Spleen (tissue), 11 donors: ENCODE measurements around the gene IGSF6. TPM values are rescaled to one million over a fixed set of nuclear protein-coding genes. Genes with fewer than 3 reads are reported as not detected.

Source experiments
- DNase-seq: peaks from one replicate; pipeline ENCODE4 v3.0.0-alpha.2; 2020
- H3K27ac ChIP-seq, 8 donors: fragments of 200-600 bp; sonication (generic) in 7 of 8; 1 replicate in 4 of 8; 2 replicates in 4 of 8; pipeline versions ENCODE4 v1.5.0 to v1.8.0; 2016 to 2021; ENCODE audit warnings: inconsistent platforms in 4 of 8, mild to moderate bottlenecking in 4 of 8, moderate library complexity in 1 of 8
- H3K27me3 ChIP-seq, 7 donors: fragments of 200-600 bp; sonication (generic) in 6 of 7; replicated peaks in 1 of 7; 1 replicate in 4 of 7; 2 replicates in 3 of 7; pipeline versions ENCODE4 v1.5.0 to v1.8.0; 2016 to 2021; ENCODE audit warnings: inconsistent platforms in 3 of 7, mild to moderate bottlenecking in 1 of 7
- H3K36me3 ChIP-seq, 6 donors: fragments of 200-600 bp; sonication (generic) in 5 of 6; 1 replicate in 4 of 6; 2 replicates in 2 of 6; pipeline versions ENCODE4 v1.5.0 to v1.8.0; 2016 to 2021; ENCODE audit warnings: inconsistent platforms in 2 of 6
- H3K4me1 ChIP-seq, 6 donors: fragments of 200-600 bp; sonication (generic) in 5 of 6; 1 replicate in 3 of 6; 2 replicates in 3 of 6; pipeline versions ENCODE4 v1.5.0 to v1.8.0; 2016 to 2021; ENCODE audit warnings: inconsistent platforms in 3 of 6
- H3K4me3 ChIP-seq, 8 donors: fragments of 200-600 bp; sonication (generic) in 7 of 8; 1 replicate in 4 of 8; 2 replicates in 4 of 8; pipeline versions ENCODE4 v1.5.0 to v1.8.0; 2016 to 2021; ENCODE audit warnings: inconsistent platforms in 4 of 8, mild to moderate bottlenecking in 4 of 8, moderate library complexity in 2 of 8
- H3K9me3 ChIP-seq, 8 donors: fragments of 200-600 bp; sonication (generic) in 7 of 8; 1 replicate in 4 of 8; 2 replicates in 4 of 8; pipeline versions ENCODE4 v1.5.0 to v1.8.0; 2016 to 2021; ENCODE audit warnings: inconsistent platforms in 4 of 8
- POLR2A ChIP-seq, 3 donors: fragments of 450-650 bp; IDR thresholded peaks; one replicate each; pipeline ENCODE4 v1.5.1; 2017; ENCODE audit warnings: antibody characterized with exemption in 3 of 3, mild to moderate bottlenecking in 1 of 3
- POLR2AphosphoS5 ChIP-seq, 3 donors: sonication (generic); formaldehyde crosslinking; IDR thresholded peaks; one replicate each; pipeline ENCODE4 v1.5.1; 2017; ENCODE audit warnings: antibody characterized with exemption in 3 of 3
- WGBS, 5 donors: extraction: QIAGEN DNeasy Blood & Tissue Kit in 3 of 5; methylation state at CpG; one replicate each; pipeline versions ENCODE4 v1.1.5 to v1.1.7; 2013 to 2018; 5-methylcytosine and 5-hydroxymethylcytosine counted together
- intact Hi-C: fragments of 100-400 bp; cut with DNase I; formaldehyde crosslinking; loops from one replicate; pipeline ENCODE4 v1.15.0; 2023; ENCODE audit warnings: low total_unique reads
- polyA plus RNA-seq, 3 donors: library from polyadenylated mRNA; stranded (reverse); fragments of 200-250 nt; gene quantifications; one replicate each; pipeline ENCODE4 v1.2.1, GENCODE V29; 2013
- total RNA-seq, 7 donors: library from RNA; depleted of rRNA in 3 of 7; stranded (reverse); fragments of >200 nt in 3 of 7; fragmentation: NEBNext Ultra II Directional in 4 of 7; extraction: Animal tissue kit (Norgen Biotek cat#: 25700) in 4 of 7; gene quantifications; one replicate each; pipeline versions ENCODE4 v1.1.0 to v1.2.1, GENCODE V29; 2016 to 2021
- TF ChIP-seq, protein P1 (sequence below), 11 experiments: fragments of 200-600 bp in 7 of 11; fragments of 450-650 bp in 4 of 11; sonication (generic) in 4 of 11; IDR thresholded peaks in 8 of 11; conservative IDR thresholded peaks in 3 of 11; 1 replicate in 7 of 11; 2 replicates in 4 of 11; pipeline versions ENCODE4 v1.4.0 to v1.8.0; 2016 to 2021; ENCODE audit warnings: antibody characterized with exemption in 11 of 11, inconsistent platforms in 4 of 11, mild to moderate bottlenecking in 1 of 11
- donor health status: healthy with polysubstance abuse.
- donor health status: DM: no; HTN: no; CAD: no; lungs with moderate emphysema.
- donor health status: DM: no; HTN: no; CAD: no.
- donor health status: Bipolar disorder and iron deficiency.
- donor health status: healthy.
- donor health status: DM: no; HTN: no; CAD: no.
- donor health status: DM: yes; HTN: yes; CAD: no.

IGSF6 gene
- total and polyA plus RNA-seq, 10 donors: 15.5 to 134 (median 60.7) TPM

GRCh38 chr16:21643785-21644184 lies 8.6 kb downstream of the IGSF6 start:
- 94 to 99% (median 96%) methylated on average over 3 of the region's 3 CpGs for WGBS, 5 donors
- Histone ChIP-seq H3K27ac (peak overlapping the region in 6 of 8 donors; percentile 85 to 89 (median 87)), H3K4me3 (no peak overlapping the region), H3K9me3 (no peaks in the 10 kb centered on the region), H3K4me1 (peaks cover 36 to 100% (median 82%) of the 10 kb centered on the region in 6 donors), H3K27me3 (no peaks in the 10 kb centered on the region), H3K36me3 (peaks cover 0 to 91% (median 2%) of the 10 kb centered on the region in 6 donors)
- DNase-seq: no peak
- no peak for TF ChIP-seq POLR2A (IDR thresholded peaks at IDR 0.05)
- TF ChIP-seq, protein P1, sequence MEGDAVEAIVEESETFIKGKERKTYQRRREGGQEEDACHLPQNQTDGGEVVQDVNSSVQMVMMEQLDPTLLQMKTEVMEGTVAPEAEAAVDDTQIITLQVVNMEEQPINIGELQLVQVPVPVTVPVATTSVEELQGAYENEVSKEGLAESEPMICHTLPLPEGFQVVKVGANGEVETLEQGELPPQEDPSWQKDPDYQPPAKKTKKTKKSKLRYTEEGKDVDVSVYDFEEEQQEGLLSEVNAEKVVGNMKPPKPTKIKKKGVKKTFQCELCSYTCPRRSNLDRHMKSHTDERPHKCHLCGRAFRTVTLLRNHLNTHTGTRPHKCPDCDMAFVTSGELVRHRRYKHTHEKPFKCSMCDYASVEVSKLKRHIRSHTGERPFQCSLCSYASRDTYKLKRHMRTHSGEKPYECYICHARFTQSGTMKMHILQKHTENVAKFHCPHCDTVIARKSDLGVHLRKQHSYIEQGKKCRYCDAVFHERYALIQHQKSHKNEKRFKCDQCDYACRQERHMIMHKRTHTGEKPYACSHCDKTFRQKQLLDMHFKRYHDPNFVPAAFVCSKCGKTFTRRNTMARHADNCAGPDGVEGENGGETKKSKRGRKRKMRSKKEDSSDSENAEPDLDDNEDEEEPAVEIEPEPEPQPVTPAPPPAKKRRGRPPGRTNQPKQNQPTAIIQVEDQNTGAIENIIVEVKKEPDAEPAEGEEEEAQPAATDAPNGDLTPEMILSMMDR (IDR thresholded peaks at IDR 0.05 in 8 of 11, conservative IDR thresholded peaks at IDR 0.05 in 3 of 11): no peak
- no peak for TF ChIP-seq POLR2AphosphoS5 (IDR thresholded peaks at IDR 0.05)
- intact Hi-C loops: loop anchor here (5.0 kb wide), 1 partner anchor 56 kb away; no protein-coding TSS in a partner anchor

GRCh38 chr16:21642861-21643260 lies 9.5 kb downstream of the IGSF6 start:
- TF ChIP-seq, protein P1 (IDR thresholded peaks at IDR 0.05 in 8 of 11, conservative IDR thresholded peaks at IDR 0.05 in 3 of 11): no peak
- TF ChIP-seq POLR2AphosphoS5 (IDR thresholded peaks at IDR 0.05): no peak
- TF ChIP-seq POLR2A (IDR thresholded peaks at IDR 0.05): no peak
- Histone ChIP-seq H3K27me3 (no peaks in the 10 kb centered on the region), H3K4me1 (peaks cover 36 to 100% (median 79%) of the 10 kb centered on the region in 6 donors), H3K4me3 (no peak overlapping the region), H3K27ac (peak overlapping the region in 2 of 8 donors; percentile 88 to 89), H3K36me3 (peaks cover 0 to 85% (median 2%) of the 10 kb centered on the region in 6 donors), H3K9me3 (no peaks in the 10 kb centered on the region)
- intact Hi-C loops: loop anchor here (5.0 kb wide), 1 partner anchor 56 kb away; no protein-coding TSS in a partner anchor
- DNase-seq: no peak
- WGBS, 5 donors: 40 to 65% (median 63%) methylated on average over 7 of the region's 7 CpGs

DNA sequence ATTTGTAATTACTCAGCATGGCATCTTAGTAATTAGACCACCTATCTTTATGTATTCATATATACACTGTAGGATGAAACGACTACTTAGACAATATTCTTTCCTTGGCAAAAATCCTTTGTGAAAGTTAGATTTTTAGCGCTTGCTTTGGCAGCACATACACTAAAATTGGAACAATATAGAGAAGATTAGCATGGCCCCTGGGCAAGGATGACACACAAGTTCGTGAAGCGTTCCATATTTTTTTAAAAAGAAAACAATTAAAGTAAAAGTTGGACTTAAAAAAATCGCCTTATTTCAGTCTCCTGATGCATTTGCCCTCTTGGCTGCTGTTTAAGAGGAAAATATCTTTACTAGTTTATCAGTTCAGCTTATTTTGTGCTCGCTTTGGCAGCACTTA lies 10.5 kb downstream of the IGSF6 start:
- H3K27me3 ChIP-seq: no peaks in the 10 kb centered on the region
- no peak for TF ChIP-seq POLR2A (IDR thresholded peaks at IDR 0.05)
- no peak for TF ChIP-seq POLR2AphosphoS5 (IDR thresholded peaks at IDR 0.05)
- TF ChIP-seq, protein P1 (IDR thresholded peaks at IDR 0.05 in 8 of 11, conservative IDR thresholded peaks at IDR 0.05 in 3 of 11): no peak
- intact Hi-C loops: loop anchor here (5.0 kb wide), 1 partner anchor 55 kb away; no protein-coding TSS in a partner anchor
- H3K27ac ChIP-seq: peak overlapping the region in 3 of 8 donors; percentile 0 to 89 (median 64)
- 83 to 95% (median 93%) methylated on average over 6 of the region's 6 CpGs for WGBS, 5 donors
- peaks cover 0 to 85% (median 2%) of the 10 kb centered on the region in 6 donors for H3K36me3 ChIP-seq
- no peak for DNase-seq
- H3K9me3 ChIP-seq: no peaks in the 10 kb centered on the region
- peaks cover 29 to 100% (median 71%) of the 10 kb centered on the region in 6 donors for H3K4me1 ChIP-seq
- H3K4me3 ChIP-seq: no peak overlapping the region

- no peak overlapping the region for H3K4me3 ChIP-seq
- no peak for DNase-seq
- H3K27ac ChIP-seq: peak overlapping the region in 4 of 8 donors; percentile 25 to 73 (median 66)
- H3K9me3 ChIP-seq: no peaks in the 10 kb centered on the region
- 90 to 96% (median 94%) methylated on average over 2 of the region's 2 CpGs for WGBS, 5 donors
- H3K36me3 ChIP-seq: peaks cover 0 to 89% (median 3%) of the 10 kb centered on the region in 6 donors
- no peak for TF ChIP-seq POLR2A (IDR thresholded peaks at IDR 0.05)
- TF ChIP-seq POLR2AphosphoS5 (IDR thresholded peaks at IDR 0.05): no peak
- TF ChIP-seq, protein P1 (IDR thresholded peaks at IDR 0.05 in 8 of 11, conservative IDR thresholded peaks at IDR 0.05 in 3 of 11): no peak
- intact Hi-C loops: no loop called here
- peaks cover 16 to 76% (median 47%) of the 10 kb centered on the region in 6 donors for H3K4me1 ChIP-seq
- no peaks in the 10 kb centered on the region for H3K27me3 ChIP-seq
These were observed 12.9 kb downstream of the IGSF6 start for GRCh38 chr16:21639493-21639892.
